ENCODE measurements around the gene NEK10.

Gene NEK10

DNA sequence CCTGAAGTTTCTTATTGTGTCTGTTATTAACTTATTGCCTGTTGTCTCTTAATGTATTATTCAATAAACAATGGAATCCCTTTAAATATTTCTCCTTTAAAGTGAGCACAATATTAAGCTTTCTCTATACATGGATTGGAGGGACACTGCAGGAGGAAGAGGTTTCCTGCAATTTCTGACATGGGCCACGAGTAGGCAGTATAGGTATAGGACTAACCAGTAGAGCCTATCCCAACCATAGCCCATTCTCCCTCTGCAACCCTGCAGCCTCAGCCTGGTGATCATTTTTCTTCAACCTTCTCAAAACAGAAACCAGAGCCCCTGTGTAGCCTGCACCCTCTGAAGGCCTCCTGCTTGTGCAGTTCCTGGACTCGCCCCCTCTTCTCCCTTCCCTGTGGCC, 124.8 kb downstream of the NEK10 start:
- DNase-seq (ENCODE audit: low read depth), result no peak

DNA sequence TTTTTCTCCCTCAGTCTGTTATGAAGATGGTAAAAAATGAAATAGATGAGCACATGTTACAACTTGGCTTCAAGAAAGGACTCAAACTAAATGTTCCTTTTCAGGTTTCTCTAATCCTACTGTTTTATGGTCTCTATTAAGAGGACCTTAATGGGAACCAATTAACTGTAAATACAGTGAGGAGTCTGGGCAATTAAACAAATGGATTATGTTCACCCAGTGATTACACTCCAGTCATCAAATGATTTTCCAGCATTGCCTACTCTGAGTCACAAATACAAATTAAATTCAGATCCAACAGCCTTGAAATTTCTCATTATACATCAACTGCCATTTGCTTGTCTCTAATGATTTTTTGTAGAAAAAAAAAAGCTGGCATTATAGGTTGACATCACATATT, 129.2 kb downstream of the NEK10 start:
- no peak for DNase-seq (ENCODE audit: low read depth)

DNA sequence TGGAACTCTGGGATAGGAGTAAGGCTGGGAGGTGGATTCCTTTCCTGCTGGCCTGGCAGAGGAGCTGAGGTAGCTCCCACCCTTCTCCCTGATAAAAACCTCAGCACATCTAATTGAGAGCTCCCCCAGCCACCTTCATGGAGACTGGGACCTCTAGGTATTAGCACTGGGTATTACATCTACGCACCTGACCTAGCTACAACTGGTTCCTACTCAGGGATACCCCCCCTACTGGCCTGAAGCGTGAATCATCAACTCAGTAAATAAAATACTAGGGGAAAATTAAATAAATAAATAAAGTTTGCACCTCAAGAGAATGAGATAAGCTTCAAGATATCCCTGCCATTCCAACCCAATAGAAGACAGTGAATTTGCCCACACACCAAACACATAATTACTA, 140.4 kb downstream of the NEK10 start:
- no peak for DNase-seq (ENCODE audit: low read depth)

DNA sequence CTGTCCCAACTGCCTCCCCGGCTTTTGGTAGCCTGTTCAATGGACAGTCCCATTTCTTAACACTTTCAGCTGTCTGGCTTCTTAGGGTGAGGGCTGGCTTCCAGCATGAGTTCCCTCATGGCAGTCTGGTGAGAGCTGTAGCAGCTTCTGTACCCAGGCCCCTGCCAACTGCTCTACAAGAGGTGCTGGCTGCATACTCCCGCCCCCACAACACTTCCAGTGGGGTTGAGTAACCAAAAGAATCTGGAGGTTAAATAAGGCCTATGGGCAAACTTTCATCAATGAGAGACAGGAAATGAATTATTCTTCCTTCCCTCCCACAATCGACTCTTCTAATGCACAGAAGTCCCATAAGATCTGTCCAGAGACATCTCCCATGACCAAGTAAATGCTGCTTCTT, 145.0 kb downstream of the NEK10 start:
- no peak for DNase-seq (ENCODE audit: low read depth)

DNA sequence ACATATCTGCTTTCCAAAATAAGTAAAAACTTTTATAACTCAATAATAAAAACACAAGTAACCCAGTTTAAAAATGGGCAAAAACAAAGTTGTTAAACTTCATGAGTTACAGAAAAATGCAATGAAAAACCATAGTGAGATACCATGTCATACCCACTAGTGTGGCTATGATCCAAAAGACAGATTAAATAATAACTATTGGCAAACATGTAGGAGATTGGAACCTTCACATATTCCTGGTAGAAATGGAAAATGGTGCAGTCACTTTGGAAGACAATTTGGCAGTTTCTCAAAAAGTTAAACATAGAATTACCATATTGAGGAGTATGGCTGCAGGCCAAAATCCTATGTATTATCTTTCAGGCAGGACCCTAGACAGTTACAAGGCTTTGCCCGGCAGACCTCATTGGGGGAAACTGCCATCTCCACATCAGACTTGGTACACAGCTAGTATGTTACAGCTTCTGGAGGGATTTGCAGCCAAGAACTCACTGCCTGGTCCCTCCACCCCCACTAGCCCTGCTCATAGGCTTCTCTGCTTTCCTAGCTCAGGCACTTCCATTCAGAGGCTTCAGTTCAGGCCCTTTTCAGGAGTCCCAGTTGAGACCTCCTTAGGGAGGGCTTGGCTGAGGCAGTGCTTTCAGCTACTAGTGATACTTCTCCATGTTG, 147.8 kb downstream of the NEK10 start:
- no peak for DNase-seq (ENCODE audit: low read depth)

DNA sequence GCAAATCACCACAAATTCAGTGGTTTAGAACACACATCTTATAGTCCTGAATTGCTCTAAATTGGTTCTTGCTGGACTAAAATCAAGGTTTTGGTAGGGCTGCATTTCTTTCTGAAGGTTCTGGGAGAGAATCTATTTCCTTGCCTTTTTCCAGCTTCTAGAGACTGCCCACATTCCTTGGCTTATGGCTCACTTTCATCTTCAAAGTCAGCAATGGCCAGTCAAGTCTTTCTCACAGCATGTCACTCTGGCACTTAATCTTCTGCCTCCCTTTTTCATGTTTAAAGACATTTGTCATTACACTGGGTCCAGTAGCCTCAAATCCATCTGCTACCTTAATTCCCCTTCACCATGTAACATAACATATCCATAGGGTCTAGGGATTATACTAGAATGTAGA, 149.0 kb downstream of the NEK10 start:
- DNase-seq (ENCODE audit: low read depth), result no peak

DNA sequence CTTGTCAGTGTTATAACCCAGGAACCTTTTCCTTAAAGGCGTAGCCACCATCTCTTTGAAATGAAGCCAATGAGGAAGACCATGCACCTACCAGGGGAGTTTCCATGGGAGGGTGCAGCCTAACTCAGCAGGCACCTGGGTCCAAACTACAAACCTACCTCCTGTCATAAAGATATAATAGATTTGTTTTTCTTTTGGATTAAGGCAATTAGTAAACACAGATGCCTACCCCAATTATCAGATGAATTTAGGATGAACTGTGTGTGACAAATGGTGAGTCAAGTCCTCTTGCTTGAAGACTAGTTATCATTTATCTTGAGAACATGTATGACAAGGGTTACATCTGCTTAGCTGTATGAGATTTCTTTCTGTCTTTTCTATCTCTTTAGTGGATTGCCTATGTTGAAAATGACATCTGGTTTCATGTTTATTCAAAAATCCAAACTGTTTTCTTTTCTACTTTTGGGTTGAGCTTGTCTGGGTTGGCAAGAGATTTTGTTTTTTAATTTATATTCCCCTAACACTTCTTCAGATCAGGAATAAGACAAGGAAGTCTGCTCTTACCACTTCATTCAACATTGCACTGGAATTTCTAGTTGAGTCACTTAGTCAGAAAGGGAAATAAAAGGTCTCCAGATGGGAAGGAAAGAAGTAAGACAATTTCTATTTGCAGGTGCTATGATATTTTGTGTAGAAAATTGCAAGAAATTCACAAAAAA, 149.9 kb downstream of the NEK10 start:
- DNase-seq (ENCODE audit: low read depth), result no peak

DNA sequence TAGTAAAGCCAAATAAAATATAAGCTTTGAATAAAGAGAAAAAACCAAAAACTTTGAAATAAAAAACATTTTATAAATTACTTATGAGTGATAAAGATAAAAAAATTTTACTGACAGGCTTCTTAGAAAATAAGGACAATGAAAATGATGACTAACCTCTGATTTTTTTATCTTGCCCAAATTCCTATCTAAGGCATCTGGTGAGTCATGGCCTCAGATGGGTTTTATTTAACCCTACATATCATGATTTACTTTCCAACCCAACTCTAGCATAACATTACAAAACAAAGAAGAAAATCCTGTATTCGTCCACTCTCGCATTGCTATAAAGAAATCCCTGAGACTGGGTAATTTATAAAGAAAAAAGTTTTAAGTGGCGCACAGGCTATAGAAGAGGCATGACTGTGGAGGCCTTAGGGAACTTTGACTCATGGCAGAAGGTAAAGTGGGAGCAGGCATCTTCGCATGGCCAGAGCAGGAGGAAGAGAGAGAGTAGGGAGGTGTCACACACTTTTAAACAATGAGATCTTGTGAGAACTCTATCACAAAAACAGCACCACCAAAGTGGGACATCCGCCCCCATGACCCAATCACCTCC, 152.1 kb downstream of the NEK10 start:
- no peak for DNase-seq (ENCODE audit: low read depth)

DNA sequence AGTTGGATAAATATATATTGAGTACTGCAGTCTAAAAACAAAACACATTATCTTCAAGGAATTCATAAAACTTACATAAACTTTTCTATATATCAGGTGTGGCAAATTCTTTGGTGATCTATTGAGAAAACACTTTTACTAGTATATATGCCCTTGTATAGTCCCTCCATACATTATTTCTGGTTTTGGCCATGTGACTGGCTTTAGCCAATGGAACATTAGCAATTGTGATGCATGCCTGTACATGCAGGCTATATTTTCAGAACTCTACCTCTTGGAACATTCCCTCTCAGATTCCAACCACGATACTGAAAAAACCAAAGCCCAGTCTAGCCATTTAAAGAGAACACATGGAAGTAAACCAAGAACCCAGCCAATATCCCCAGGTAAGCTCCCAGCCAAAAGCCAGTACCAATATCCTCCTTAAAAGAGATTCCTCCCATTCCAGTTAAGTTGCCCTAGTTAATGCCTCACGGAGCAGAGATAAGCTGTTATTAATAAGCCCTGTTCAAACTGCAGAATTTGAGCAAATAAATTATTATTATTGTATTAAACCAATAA, 152.8 kb downstream of the NEK10 start:
- DNase-seq (ENCODE audit: low read depth), result no peak

DNA sequence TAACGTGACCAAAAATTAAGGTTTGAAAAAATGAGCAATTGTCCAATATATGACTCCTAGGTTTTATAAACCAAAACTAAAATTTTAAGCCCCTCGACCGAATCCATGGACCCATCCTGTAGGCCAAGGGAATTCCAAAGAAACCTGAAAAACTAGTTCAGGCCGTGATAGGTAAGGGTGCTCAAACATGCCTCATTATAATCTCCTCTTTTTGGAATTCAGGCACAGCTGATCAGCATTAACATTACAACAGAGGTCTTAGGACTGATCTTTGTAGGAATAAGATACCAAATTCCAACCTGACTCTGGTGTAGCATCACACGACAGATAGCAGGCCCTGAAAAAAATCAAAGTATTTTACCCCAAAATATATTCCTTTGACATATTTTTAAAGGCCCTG, 155.7 kb downstream of the NEK10 start:
- DNase-seq (ENCODE audit: low read depth), result no peak

DNA sequence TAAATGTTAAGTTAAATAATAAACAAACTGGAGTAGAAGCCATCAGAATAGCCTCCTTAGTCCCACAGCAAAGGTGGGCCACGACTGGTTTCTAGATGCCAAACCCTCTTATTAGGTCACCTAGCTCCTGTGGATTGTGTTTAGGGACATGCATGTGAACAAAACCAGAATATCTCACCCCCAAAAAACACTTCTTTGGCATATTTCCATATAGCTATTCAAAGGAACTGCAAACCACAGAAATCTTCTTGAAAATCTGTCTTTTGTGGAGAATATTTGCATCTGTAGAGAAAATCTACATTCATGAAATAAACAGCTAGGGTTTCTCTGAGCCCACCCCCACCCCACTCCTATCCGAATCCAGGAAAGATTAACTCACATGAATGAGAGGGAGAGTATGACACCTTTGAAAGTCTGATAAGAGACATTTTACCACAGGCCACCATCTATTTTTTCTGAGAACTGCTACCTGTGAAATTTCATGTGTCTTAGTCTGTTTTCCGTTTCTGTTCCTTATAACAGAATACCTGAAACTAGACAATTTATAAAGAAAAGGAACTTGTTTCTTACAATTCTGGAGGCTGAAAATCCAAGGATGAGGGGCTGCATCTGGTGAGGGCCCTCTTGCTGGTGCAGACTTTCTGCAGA, 159.4 kb downstream of the NEK10 start:
- no peak for DNase-seq (ENCODE audit: low read depth)

DNA sequence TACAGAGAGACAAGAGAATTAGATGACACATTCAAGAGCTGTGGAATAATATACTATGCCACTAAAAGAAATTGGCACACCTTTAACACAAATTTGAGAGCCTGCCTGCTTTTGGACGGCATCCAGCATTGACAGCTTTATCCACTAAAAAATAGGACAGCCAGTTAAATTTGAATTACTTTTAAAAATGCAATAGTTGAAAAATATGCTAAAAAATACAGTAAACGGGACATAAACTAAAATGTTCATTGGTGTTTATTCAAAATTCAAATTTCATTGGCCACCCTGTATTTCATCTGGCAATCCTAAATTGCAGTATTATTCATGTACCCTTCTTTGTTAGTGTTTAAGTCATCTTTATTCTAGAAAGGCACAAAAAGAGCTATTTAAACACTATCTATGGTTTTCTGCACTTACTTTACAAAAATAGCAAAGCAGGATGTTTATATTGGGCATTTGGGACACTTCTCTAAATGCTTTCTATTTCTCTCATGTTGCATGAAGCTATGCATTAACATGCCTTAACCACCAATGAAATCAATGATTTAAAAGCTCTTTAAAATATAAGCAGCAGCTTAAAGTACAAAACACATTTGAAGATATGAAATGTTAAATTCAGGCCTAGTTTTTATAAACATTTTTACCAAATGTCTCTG, 160.1 kb downstream of the NEK10 start:
- no peak for DNase-seq (ENCODE audit: low read depth)

DNA sequence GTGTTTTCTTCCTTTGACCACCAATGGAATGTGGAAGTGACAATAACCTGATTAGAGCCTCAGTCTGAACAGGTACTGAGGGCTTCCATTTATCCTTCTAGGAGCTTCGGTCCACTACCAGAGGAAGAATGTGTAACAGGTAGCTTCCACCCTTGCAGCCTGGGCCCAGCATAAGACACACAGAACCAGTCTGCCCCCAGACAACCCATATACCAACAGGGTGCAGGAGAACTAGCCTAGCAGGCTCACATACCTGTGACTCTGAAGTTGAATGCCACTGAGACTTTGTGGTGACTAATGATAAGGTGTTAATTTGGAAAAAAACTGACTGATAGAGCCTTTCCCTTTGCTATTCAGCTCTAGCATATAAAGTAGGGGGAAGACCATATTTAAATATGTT, 166.2 kb downstream of the NEK10 start:
- DNase-seq (ENCODE audit: low read depth), result no peak

DNA sequence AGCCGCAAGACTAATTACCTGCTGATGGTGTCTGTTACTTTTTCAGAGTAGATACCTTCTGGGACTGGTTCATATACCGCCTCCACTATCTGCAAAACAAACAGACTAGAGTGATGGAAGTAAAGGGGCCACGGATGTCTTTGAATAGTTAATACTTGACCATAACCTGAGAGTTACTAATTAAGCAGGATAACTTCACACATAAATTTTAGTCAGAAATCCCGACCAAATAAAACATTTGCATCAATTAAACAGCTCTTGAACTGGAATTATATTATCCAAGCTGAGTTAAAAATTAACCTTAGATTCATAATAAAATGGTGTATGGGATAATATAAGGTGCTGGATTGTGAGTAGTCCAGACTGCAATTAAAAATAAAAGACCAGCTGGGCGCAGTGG, 167.7 kb downstream of the NEK10 start:
- DNase-seq (ENCODE audit: low read depth), result no peak

DNA sequence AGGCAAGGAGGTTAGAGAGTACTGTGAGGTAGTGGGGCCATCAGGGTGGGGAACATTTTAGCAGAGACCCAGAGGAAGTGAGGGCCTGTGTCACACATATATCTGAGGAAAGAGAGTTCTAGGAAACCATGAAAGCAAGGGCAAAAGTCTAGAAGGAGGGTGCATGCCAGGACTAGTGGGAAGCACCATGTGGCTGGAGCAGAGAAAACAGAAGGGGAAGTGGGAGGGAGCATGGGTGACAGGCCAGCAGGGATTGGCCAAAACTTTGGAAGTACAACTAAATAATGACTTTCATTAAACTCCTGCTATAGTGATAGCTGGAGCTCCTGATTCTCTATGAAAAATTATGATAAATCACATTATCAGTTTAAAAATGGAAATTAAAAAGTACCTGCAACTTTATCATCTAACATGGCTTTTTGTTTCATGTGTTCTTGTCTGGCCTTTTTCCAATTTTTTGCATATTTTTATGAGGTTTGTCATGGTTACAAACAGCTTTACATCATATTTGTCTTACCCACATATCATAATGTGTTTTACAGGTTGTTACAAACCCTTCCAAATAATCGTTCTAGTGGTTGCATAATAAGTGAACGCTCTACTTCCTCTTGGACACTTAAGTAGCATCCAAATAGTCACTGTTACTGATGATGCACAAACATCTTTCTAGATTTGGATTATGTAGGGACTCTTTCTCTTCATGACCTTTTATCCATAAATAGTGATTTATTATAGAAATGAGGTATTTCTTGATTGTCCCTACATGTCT, 168.3 kb downstream of the NEK10 start:
- no peak for DNase-seq (ENCODE audit: low read depth)

DNA sequence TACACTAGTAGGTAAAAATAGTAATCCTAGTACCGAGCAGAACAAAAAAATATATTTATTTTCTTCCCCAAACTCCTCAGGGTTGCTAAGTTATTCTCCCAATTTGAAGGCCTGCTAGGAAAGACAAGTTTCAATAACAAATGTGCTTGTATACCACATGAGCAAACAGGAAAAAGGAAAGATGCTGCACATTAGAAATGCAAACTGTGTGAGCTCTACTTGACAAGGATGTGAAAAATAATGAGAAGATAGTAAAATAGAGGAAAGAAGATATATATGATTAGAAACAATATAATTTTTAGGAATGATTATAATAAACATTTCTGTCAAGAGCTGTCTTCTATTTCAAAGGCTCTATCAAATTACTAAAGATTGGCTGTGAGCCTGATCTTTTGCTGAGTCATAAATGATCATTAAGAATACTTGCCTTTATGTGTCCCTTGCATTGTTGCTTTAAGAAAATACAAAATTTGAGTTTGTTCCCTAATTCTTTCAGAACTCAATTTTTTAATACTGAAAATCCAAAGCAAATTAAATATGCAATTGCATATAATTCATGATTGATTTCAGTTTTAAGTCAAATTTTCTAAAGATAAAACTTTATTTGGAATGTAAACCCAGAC, 174.2 kb downstream of the NEK10 start:
- no peak for DNase-seq (ENCODE audit: low read depth)

DNA sequence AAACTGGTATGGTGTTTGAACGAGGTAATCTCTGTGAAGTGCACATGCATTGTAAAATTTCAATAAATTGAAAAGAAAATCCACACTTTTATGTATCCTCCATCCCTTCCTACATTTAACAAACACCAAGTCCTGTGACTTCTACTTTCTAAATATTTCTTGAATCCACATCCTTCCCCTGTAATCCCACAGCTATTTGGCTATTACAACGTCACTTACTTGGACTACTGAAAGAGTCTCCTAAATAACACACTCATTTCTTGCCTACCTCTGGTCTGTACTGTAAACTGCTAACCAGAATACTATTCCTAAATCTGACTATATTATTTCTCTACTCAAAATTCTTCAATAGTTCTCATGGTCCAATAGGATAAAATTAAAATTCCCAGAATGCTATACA, 176.1 kb downstream of the NEK10 start:
- DNase-seq (ENCODE audit: low read depth), result no peak

DNA sequence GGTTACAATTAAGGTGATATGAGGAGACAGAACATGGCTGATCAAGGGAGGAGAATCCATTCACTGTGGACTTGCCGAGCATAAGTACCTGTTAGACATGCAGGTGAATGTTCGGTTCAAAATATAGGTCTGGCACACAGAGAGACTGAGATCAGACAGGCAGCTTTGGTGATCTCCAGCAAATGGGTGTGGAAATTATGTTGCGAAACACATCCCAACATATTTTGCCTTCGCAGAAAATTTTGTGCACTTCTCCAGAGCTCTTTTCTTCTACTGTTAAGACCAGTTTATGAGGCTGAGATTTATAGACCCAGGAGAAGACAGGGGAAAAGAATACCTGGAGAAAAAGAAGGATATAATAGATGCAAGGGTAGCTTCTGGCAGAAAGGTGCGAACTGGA, 183.2 kb downstream of the NEK10 start:
- no peak for DNase-seq (ENCODE audit: low read depth)

DNA sequence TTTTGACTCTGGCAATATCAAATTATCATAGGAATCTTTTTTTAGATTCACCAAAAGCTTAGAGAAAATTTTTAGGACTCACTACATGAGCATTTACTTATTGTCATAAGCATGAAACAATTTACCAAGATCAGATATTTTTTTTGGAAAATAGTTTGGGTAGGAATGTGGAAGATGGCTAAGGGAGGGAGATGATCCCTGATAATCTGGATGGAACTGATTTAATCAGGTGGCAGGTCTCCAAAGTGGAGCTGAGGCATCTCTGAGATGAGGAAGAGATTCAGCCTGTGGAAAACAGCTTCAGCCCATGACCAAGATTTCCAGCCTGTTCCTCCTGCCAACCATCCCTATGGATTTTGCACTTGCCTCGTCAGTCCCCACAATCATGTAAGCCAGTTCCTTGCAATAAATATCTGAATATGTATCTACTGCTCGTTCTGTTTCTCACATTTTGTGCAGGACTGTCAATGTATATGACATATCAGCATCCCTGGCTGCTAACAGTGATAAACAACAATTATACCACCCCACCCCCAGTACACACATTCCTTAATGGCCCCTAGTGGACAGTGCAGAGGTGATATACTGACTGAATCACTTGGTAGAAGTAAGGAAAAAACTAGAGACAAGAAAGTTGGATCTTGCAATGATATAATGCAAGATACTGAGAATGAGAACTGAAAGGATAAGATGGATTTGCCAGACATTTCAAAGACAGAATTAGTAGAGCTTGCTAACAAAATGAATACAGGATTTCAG, 183.8 kb downstream of the NEK10 start:
- DNase-seq (ENCODE audit: low read depth), result no peak

DNA sequence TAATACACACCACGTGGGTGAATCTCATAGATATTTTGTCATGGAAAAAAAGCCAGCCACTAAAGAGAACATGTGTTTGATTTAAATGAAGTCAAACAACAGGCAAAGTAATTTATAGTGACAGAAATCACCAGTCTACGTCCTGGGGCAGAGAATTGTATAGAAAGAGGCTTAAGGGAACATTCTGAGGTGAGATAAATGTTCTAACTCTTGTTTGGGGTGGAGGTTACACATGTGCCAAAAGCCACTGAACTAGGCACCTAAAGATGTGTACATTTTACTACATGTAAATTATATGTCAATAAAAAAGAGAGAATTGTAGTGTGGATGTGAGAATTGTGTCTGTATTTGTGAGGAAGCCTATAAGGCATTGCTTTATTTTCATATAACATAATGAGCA, 184.9 kb downstream of the NEK10 start:
- DNase-seq (ENCODE audit: low read depth), result no peak

Measured in stimulated activated CD8-positive, alpha-beta memory T cell treated with anti-CD3 and anti-CD28 coated beads, Interleukin-12 subunit alpha, Interleukin-12 subunit beta, amount 100 ng/mL, for 1 hour (primary cell).